SK-N-SH treated with all-trans-retinoic acid at 6 μM for 48 hours (cell line): Measurements from ENCODE around the gene RHAG.

ENCODE experiments used
- ATAC-seq: fragments of 200-7000 bp; cut with Tn5 transposase; 3 replicates; pipeline ENCODE4 v1.9.1; 2020; ENCODE audit warnings: mild to moderate bottlenecking, moderate library complexity
- ARNTL ChIP-seq: fragments of 450-650 bp; formaldehyde crosslinking; IDR thresholded peaks from 2 replicates; pipeline ENCODE4 v1.5.0; 2020; ENCODE audit warnings: low read depth, mild to moderate bottlenecking, moderate library complexity, borderline replicate concordance
- BACH2 ChIP-seq: fragments of 250-450 bp; sonication (Bioruptor Pico); IDR thresholded peaks from 2 replicates; pipeline ENCODE4 v1.9.0; 2021; ENCODE audit warnings: mild to moderate bottlenecking, borderline replicate concordance
- CREB5 ChIP-seq: fragments of 250-450 bp; sonication (Bioruptor Pico); IDR thresholded peaks from 2 replicates; pipeline ENCODE4 v1.5.1; 2020; ENCODE audit warnings: low read depth, mild to moderate bottlenecking, moderate library complexity
- CSDC2 ChIP-seq: fragments of 250-450 bp; sonication (Bioruptor Pico); IDR thresholded peaks from 2 replicates; pipeline ENCODE4 v1.5.0; 2020; ENCODE audit warnings: mild to moderate bottlenecking, moderate library complexity
- CSRNP3 ChIP-seq: fragments of 250-450 bp; sonication (Bioruptor Pico); IDR thresholded peaks from 2 replicates; pipeline ENCODE4 v1.5.1; 2021; ENCODE audit warnings: mild to moderate bottlenecking, moderate library complexity
- ESRRG ChIP-seq: fragments of 250-450 bp; sonication (Bioruptor Pico); IDR thresholded peaks from 2 replicates; pipeline ENCODE4 v1.6.1; 2021; ENCODE audit warnings: mild to moderate bottlenecking
- GLIS3 ChIP-seq: fragments of 250-450 bp; sonication (Bioruptor Pico); IDR thresholded peaks from 2 replicates; pipeline ENCODE4 v1.5.0; 2020; ENCODE audit warnings: mild to moderate bottlenecking, moderate library complexity
- ISL1 ChIP-seq: fragments of 250-450 bp; sonication (Bioruptor Pico); IDR thresholded peaks from 2 replicates; pipeline ENCODE4 v2.1.2; 2022; ENCODE audit warnings: mild to moderate bottlenecking, moderate library complexity
- OSR1 ChIP-seq: fragments of 250-450 bp; sonication (Bioruptor Pico); IDR thresholded peaks from 2 replicates; pipeline ENCODE4 v1.8.0; 2022; ENCODE audit warnings: moderate library complexity, mild to moderate bottlenecking, inconsistent platforms
- PATZ1 ChIP-seq: fragments of 250-450 bp; sonication (Bioruptor Pico); IDR thresholded peaks from 2 replicates; pipeline ENCODE4 v1.8.0; 2020; ENCODE audit warnings: mild to moderate bottlenecking, moderate library complexity, borderline replicate concordance
- POU6F1 ChIP-seq: fragments of 250-450 bp; sonication (Bioruptor Pico); IDR thresholded peaks from 2 replicates; pipeline ENCODE4 v1.8.0; 2021; ENCODE audit warnings: low read depth, mild to moderate bottlenecking, moderate library complexity, borderline replicate concordance
- PPARA ChIP-seq: fragments of 250-450 bp; sonication (Bioruptor Pico); IDR thresholded peaks from 2 replicates; pipeline ENCODE4 v1.5.0; 2020; ENCODE audit warnings: mild to moderate bottlenecking, borderline replicate concordance
- RARB ChIP-seq: fragments of 250-450 bp; sonication (Bioruptor Pico); IDR thresholded peaks from 2 replicates; pipeline ENCODE4 v1.8.0; 2021; ENCODE audit warnings: mild to moderate bottlenecking, moderate library complexity
- SNAI2 ChIP-seq: fragments of 250-450 bp; sonication (Bioruptor Pico); IDR thresholded peaks from 2 replicates; pipeline ENCODE4 v1.5.0; 2020; ENCODE audit warnings: mild to moderate bottlenecking, moderate library complexity
- TCF4 ChIP-seq: fragments of 250-450 bp; sonication (Bioruptor Pico); IDR thresholded peaks from 2 replicates; pipeline ENCODE4 v1.8.0; 2021; ENCODE audit warnings: mild to moderate bottlenecking, moderate library complexity, borderline replicate concordance
- TOX ChIP-seq: fragments of 250-450 bp; sonication (Bioruptor Pico); IDR thresholded peaks from 2 replicates; pipeline ENCODE4 v1.8.0; 2021; ENCODE audit warnings: mild to moderate bottlenecking, moderate library complexity, borderline replicate concordance
- TSHZ2 ChIP-seq: fragments of 250-450 bp; sonication (Bioruptor Pico); IDR thresholded peaks from 2 replicates; pipeline ENCODE4 v1.5.0; 2020; ENCODE audit warnings: mild to moderate bottlenecking, moderate library complexity
- ZC3H10 ChIP-seq: fragments of 250-450 bp; sonication (Bioruptor Pico); IDR thresholded peaks from 2 replicates; pipeline ENCODE4 v1.5.1; 2021; ENCODE audit warnings: mild to moderate bottlenecking, moderate library complexity
- ZFP3 ChIP-seq: fragments of 250-450 bp; sonication (Bioruptor Pico); IDR thresholded peaks from 2 replicates; pipeline ENCODE4 v1.5.0; 2020; ENCODE audit warnings: mild to moderate bottlenecking, moderate library complexity
- ZFP30 ChIP-seq: fragments of 450-650 bp; formaldehyde crosslinking; IDR thresholded peaks from 2 replicates; pipeline ENCODE4 v1.5.0; 2022; ENCODE audit warnings: mild to moderate bottlenecking, moderate library complexity
- ZNF565 ChIP-seq: fragments of 450-650 bp; formaldehyde crosslinking; conservative IDR thresholded peaks from 2 replicates; pipeline ENCODE4 v1.5.0; 2020; ENCODE audit warnings: low read depth, mild to moderate bottlenecking, moderate library complexity
- ZNF70 ChIP-seq: fragments of 450-650 bp; formaldehyde crosslinking; IDR thresholded peaks from 2 replicates; pipeline ENCODE4 v1.5.0; 2020; ENCODE audit warnings: mild to moderate bottlenecking, moderate library complexity
- ZNF8 ChIP-seq: fragments of 450-650 bp; formaldehyde crosslinking; IDR thresholded peaks from 2 replicates; pipeline ENCODE4 v1.5.0; 2020; ENCODE audit warnings: mild to moderate bottlenecking, moderate library complexity

The RHAG gene

GRCh38 chr6:49662231-49662891 is 25.7 kb upstream of the RHAG start:
- ATAC-seq, result no peak
- TF ChIP-seq PPARA, result no peak
- TF ChIP-seq TCF4, result no peak

GRCh38 chr6:49653942-49654341 is 17.3 kb upstream of the RHAG start:
- TF ChIP-seq ESRRG (CRISPR knock-in tag) (no peak), ZNF70 (no peak), ZFP3 (CRISPR knock-in tag) (no peak), BACH2 (no peak), ARNTL (CRISPR knock-in tag) (no peak), PPARA (no peak), CSRNP3 (CRISPR knock-in tag) (no peak), GLIS3 (no peak), PATZ1 (CRISPR knock-in tag) (no peak), CREB5 (no peak), ZFP30 (CRISPR knock-in tag) (no peak), ZNF565 (CRISPR knock-in tag) (no peak), POU6F1 (CRISPR knock-in tag) (no peak), CSDC2 (CRISPR knock-in tag) (no peak), TOX (CRISPR knock-in tag) (no peak), SNAI2 (CRISPR knock-in tag) (no peak), RARB (CRISPR knock-in tag) (no peak), OSR1 (CRISPR knock-in tag) (no peak)
- no peak for ATAC-seq

- no peak for TF ChIP-seq SNAI2 (CRISPR knock-in tag)
- no peak for TF ChIP-seq BACH2
- TF ChIP-seq ESRRG (CRISPR knock-in tag), result no peak
- TF ChIP-seq ZNF565 (CRISPR knock-in tag), result no peak
- no peak for TF ChIP-seq TOX (CRISPR knock-in tag)
- no peak for TF ChIP-seq OSR1 (CRISPR knock-in tag)
- no peak for TF ChIP-seq ZC3H10 (CRISPR knock-in tag)
- TF ChIP-seq TCF4, result no peak
- no peak for TF ChIP-seq GLIS3
- TF ChIP-seq ZFP3 (CRISPR knock-in tag), result no peak
- no peak for TF ChIP-seq ZFP30 (CRISPR knock-in tag)
- no peak for TF ChIP-seq ZNF70
- no peak for ATAC-seq
Measured at GRCh38 chr6:49653438-49653837, 16.8 kb upstream of the RHAG start.

GRCh38 chr6:49651239-49651638 is 14.6 kb upstream of the RHAG start:
- no peak for ATAC-seq
- TF ChIP-seq OSR1 (CRISPR knock-in tag) (no peak), ZFP30 (CRISPR knock-in tag) (no peak), POU6F1 (CRISPR knock-in tag) (no peak), GLIS3 (no peak), SNAI2 (CRISPR knock-in tag) (no peak), CSDC2 (CRISPR knock-in tag) (no peak), TSHZ2 (CRISPR knock-in tag) (no peak), ZFP3 (CRISPR knock-in tag) (no peak), TOX (CRISPR knock-in tag) (no peak), RARB (CRISPR knock-in tag) (no peak), ZNF70 (no peak), ZC3H10 (CRISPR knock-in tag) (no peak), ZNF8 (no peak), PPARA (no peak), ISL1 (no peak), ESRRG (CRISPR knock-in tag) (no peak)
